ENCODE measurements around the gene DHX32. TPM values are rescaled to one million over a fixed set of nuclear protein-coding genes. Genes with fewer than 3 reads are reported as not detected.

DHX32 gene
- total RNA-seq, 1 experiment from 2014 or later: 32.2 TPM

GRCh38 chr10:125797994-125798662 is 83.0 kb downstream of the DHX32 start:
- peaks cover 6% of the 10 kb centered on the region for H3K36me3 Mint-ChIP-seq (ENCODE audit: insufficient read depth, unreplicated experiment)
- BruUV-seq (replicated peaks): no TSS peak
- intact Hi-C loops (cut with micrococcal nuclease; ENCODE audit: unreplicated experiment): no loop called here
- no peak overlapping the region for H3K4me3 Mint-ChIP-seq (ENCODE audit: low read depth, unreplicated experiment)
- TF ChIP-seq, protein P1, sequence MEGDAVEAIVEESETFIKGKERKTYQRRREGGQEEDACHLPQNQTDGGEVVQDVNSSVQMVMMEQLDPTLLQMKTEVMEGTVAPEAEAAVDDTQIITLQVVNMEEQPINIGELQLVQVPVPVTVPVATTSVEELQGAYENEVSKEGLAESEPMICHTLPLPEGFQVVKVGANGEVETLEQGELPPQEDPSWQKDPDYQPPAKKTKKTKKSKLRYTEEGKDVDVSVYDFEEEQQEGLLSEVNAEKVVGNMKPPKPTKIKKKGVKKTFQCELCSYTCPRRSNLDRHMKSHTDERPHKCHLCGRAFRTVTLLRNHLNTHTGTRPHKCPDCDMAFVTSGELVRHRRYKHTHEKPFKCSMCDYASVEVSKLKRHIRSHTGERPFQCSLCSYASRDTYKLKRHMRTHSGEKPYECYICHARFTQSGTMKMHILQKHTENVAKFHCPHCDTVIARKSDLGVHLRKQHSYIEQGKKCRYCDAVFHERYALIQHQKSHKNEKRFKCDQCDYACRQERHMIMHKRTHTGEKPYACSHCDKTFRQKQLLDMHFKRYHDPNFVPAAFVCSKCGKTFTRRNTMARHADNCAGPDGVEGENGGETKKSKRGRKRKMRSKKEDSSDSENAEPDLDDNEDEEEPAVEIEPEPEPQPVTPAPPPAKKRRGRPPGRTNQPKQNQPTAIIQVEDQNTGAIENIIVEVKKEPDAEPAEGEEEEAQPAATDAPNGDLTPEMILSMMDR (IDR thresholded peaks at IDR 0.05; ENCODE audit: unreplicated experiment): no peak
- H3K27ac Mint-ChIP-seq (ENCODE audit: unreplicated experiment): no peak overlapping the region
- CTCF ChIA-PET: no interaction called here
- H3K9me3 Mint-ChIP-seq (ENCODE audit: low read depth, unreplicated experiment): no peaks in the 10 kb centered on the region
- no peaks in the 10 kb centered on the region for H3K4me1 Mint-ChIP-seq (ENCODE audit: low read depth, unreplicated experiment)
- H3K27me3 Mint-ChIP-seq (ENCODE audit: unreplicated experiment): no peaks in the 10 kb centered on the region
- DNase-seq: no peak

GRCh38 chr10:125797424-125797823 is 83.7 kb downstream of the DHX32 start:
- intact Hi-C loops (cut with micrococcal nuclease; ENCODE audit: unreplicated experiment): no loop called here
- DNase-seq: no peak
- Mint-ChIP-seq H3K36me3 (ENCODE audit: insufficient read depth, unreplicated experiment) (peaks cover 6% of the 10 kb centered on the region), H3K9me3 (ENCODE audit: low read depth, unreplicated experiment) (no peaks in the 10 kb centered on the region), H3K27ac (ENCODE audit: unreplicated experiment) (no peak overlapping the region), H3K4me1 (ENCODE audit: low read depth, unreplicated experiment) (no peaks in the 10 kb centered on the region), H3K4me3 (ENCODE audit: low read depth, unreplicated experiment) (no peak overlapping the region), H3K27me3 (ENCODE audit: unreplicated experiment) (no peaks in the 10 kb centered on the region)
- TF ChIP-seq, protein P1 (IDR thresholded peaks at IDR 0.05; ENCODE audit: unreplicated experiment): no peak
- BruUV-seq (replicated peaks): no TSS peak
- CTCF ChIA-PET: no interaction called here

GRCh38 chr10:125795637-125796190 is 85.4 kb downstream of the DHX32 start:
- Mint-ChIP-seq H3K4me1 (ENCODE audit: low read depth, unreplicated experiment) (no peaks in the 10 kb centered on the region), H3K36me3 (ENCODE audit: insufficient read depth, unreplicated experiment) (peaks cover 6% of the 10 kb centered on the region), H3K4me3 (ENCODE audit: low read depth, unreplicated experiment) (no peak overlapping the region), H3K9me3 (ENCODE audit: low read depth, unreplicated experiment) (no peaks in the 10 kb centered on the region), H3K27me3 (ENCODE audit: unreplicated experiment) (no peaks in the 10 kb centered on the region), H3K27ac (ENCODE audit: unreplicated experiment) (no peak overlapping the region)
- TF ChIP-seq, protein P1 (IDR thresholded peaks at IDR 0.05; ENCODE audit: unreplicated experiment): no peak
- CTCF ChIA-PET: interaction anchor here (0.6 kb wide), 1 partner anchor 254 kb away, joined by 3 read pairs; no protein-coding TSS in a partner anchor
- intact Hi-C loops (cut with micrococcal nuclease; ENCODE audit: unreplicated experiment): no loop called here
- no peak for DNase-seq
- no TSS peak for BruUV-seq (replicated peaks)

- Mint-ChIP-seq H3K27ac (ENCODE audit: unreplicated experiment) (no peak overlapping the region), H3K36me3 (ENCODE audit: insufficient read depth, unreplicated experiment) (peaks cover under 1% of the 10 kb centered on the region), H3K4me3 (ENCODE audit: low read depth, unreplicated experiment) (no peak overlapping the region), H3K9me3 (ENCODE audit: low read depth, unreplicated experiment) (no peaks in the 10 kb centered on the region), H3K4me1 (ENCODE audit: low read depth, unreplicated experiment) (no peaks in the 10 kb centered on the region), H3K27me3 (ENCODE audit: unreplicated experiment) (no peaks in the 10 kb centered on the region)
- BruUV-seq (replicated peaks): no TSS peak
- CTCF ChIA-PET: no interaction called here
- intact Hi-C loops (cut with micrococcal nuclease; ENCODE audit: unreplicated experiment): no loop called here
- DNase-seq: no peak
- TF ChIP-seq, protein P1 (IDR thresholded peaks at IDR 0.05; ENCODE audit: unreplicated experiment): no peak
These were observed 86.0 kb downstream of the DHX32 start for GRCh38 chr10:125795128-125795527.
